NB4 (cell line): ENCODE measurements around the gene CCDC124.
A peak's percentile ranks its signal among the peaks of the same experiment; 100 is the strongest.

ENCODE experiments used
- DNase-seq: peaks from one replicate; pipeline ENCODE4 v3.0.0; 2010; ENCODE audit warnings: low read depth
- H3K4me3 ChIP-seq: one replicate; pipeline ENCODE4 v1.5.1; 2011; ENCODE audit warnings: mild to moderate bottlenecking, low read depth, low read length, moderate library complexity
- CTCF ChIP-seq: IDR thresholded peaks from one replicate; pipeline ENCODE4 v1.5.1; 2012; ENCODE audit warnings: low read depth, low read length
- MAX ChIP-seq: IDR thresholded peaks from 2 replicates; pipeline ENCODE4 v1.6.1; 2011; ENCODE audit warnings: low read depth, low read length
- MYC ChIP-seq: IDR thresholded peaks from 2 replicates; pipeline ENCODE4 v1.6.1; 2011; ENCODE audit warnings: low read depth, low read length
- POLR2A ChIP-seq: IDR thresholded peaks from 2 replicates; pipeline ENCODE4 v1.6.1; 2011; ENCODE audit warnings: mild to moderate bottlenecking; ENCODE audit not compliant: insufficient read length; ENCODE audit errors: extremely low read depth

Gene CCDC124

GRCh38 chr19:17948931-17949930 is 16.4 kb downstream of the CCDC124 start:
- no peak for TF ChIP-seq POLR2A
- no peak for TF ChIP-seq CTCF
- TF ChIP-seq MAX, result no peak
- TF ChIP-seq MYC, result no peak
- DNase-seq, result no peak
- no peak overlapping the region for H3K4me3 ChIP-seq

- TF ChIP-seq MAX (no peak), CTCF (no peak), POLR2A (no peak), MYC (no peak)
- no peak for DNase-seq
- no peak overlapping the region for H3K4me3 ChIP-seq
These were observed 17.1 kb downstream of the CCDC124 start for GRCh38 chr19:17949956-17950309.

GRCh38 chr19:17950310-17951156 is 17.7 kb downstream of the CCDC124 start:
- no peak for DNase-seq
- no peak overlapping the region for H3K4me3 ChIP-seq
- TF ChIP-seq MAX, result no peak
- TF ChIP-seq MYC, result no peak
- TF ChIP-seq POLR2A, result no peak
- TF ChIP-seq CTCF, result no peak

- H3K4me3 ChIP-seq, result no peak overlapping the region
- peak; percentile 41 for DNase-seq
- TF ChIP-seq MYC (no peak), CTCF (no peak), MAX (no peak), POLR2A (no peak)
These were observed 18.6 kb downstream of the CCDC124 start for GRCh38 chr19:17951157-17951989.
